AG10803 (cell line): Measurements from ENCODE around the gene GARS1.

Experiments used
- DNase-seq: peaks from one replicate; pipeline ENCODE4 v3.0.0; 2010; ENCODE audit warnings: low read depth
- H3K4me3 ChIP-seq: 2 replicates; pipeline ENCODE4 v1.5.1; 2011; ENCODE audit warnings: mild to moderate bottlenecking, low read length, control low read depth
- CTCF ChIP-seq: conservative IDR thresholded peaks from 2 replicates; pipeline ENCODE4 v1.5.1; 2011; ENCODE audit warnings: mild to moderate bottlenecking, low read length, control low read depth, inconsistent platforms

The GARS1 gene

GRCh38 chr7:30681815-30682211 is 87.1 kb downstream of the GARS1 start:
- no peak for DNase-seq
- no peak overlapping the region for H3K4me3 ChIP-seq
- no peak for TF ChIP-seq CTCF

- H3K4me3 ChIP-seq, result no peak within 1 kb of the TSS
- TF ChIP-seq CTCF, result no peak
- no peak for DNase-seq
Measured at GRCh38 chr7:30682212-30683083, 87.8 kb downstream of the GARS1 start, which contains the start of gene CRHR2. TSS of gene CRHR2 (minus strand) at chr7:30682456. CDS start at chr7:30682280, 176 bp downstream.

GRCh38 chr7:30683306-30683705 is 88.6 kb downstream of the GARS1 start:
- DNase-seq, result no peak
- TF ChIP-seq CTCF, result no peak
- no peak overlapping the region for H3K4me3 ChIP-seq
